ENCODE data around the gene ADGRA3. TPM values are rescaled to one million over a fixed set of nuclear protein-coding genes. Genes with fewer than 3 reads are reported as not detected.
A peak's percentile ranks its signal among the peaks of the same experiment; 100 is the strongest.

Gene ADGRA3
- total RNA-seq, 1 experiment from 2014 or later: 40.5 TPM

DNA sequence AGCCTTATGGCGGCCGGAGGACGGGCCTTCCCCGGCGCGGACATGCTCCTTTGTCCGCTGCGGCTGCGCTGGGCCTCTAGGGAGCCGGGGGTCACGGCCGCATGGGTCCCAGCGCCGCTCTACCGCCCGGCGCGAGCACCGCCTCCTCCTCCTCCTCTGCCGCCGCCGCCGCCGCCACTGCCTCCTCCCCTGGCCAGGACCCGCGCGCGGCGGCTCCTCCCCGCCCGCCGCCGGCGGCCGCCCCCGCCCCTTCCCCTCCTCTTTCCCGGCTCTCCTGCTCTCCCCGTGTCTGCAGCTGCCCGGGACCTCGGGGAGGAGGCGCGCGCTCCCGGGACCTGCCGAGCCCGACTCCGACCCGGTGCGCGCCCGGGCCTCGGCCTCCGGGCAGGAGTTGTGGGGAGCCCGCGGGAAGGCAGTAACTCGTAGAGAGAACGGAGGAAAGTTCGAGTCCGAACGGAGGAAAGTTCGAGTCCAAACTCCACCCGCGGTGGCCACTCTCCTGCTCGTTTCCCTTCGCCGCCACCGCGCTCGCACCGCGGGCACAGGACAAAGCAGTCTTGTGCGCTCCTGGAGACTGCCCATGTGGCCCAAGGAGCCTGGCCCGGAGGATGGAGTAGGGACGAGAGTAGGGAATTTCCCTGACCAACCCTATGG, at the start of gene ADGRA3 (continued):
- TF ChIP-seq CDX4 (CRISPR knock-in tag; IDR thresholded peaks at IDR 0.05; ENCODE audit: borderline replicate concordance): no peak
- TF ChIP-seq, protein P1, sequence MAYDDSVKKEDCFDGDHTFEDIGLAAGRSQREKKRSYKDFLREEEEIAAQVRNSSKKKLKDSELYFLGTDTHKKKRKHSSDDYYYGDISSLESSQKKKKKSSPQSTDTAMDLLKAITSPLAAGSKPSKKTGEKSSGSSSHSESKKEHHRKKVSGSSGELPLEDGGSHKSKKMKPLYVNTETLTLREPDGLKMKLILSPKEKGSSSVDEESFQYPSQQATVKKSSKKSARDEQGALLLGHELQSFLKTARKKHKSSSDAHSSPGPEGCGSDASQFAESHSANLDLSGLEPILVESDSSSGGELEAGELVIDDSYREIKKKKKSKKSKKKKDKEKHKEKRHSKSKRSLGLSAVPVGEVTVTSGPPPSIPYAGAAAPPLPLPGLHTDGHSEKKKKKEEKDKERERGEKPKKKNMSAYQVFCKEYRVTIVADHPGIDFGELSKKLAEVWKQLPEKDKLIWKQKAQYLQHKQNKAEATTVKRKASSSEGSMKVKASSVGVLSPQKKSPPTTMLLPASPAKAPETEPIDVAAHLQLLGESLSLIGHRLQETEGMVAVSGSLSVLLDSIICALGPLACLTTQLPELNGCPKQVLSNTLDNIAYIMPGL (CRISPR knock-in tag; IDR thresholded peaks at IDR 0.05): peak; percentile 69; the same call in 1 of the 2 replicates
- TF ChIP-seq E2F5 (CRISPR knock-in tag; IDR thresholded peaks at IDR 0.05): 0 out of 2 replicates have a peak, but pooled peaks have one; percentile 54
- TF ChIP-seq MAX (CRISPR knock-in tag; IDR thresholded peaks at IDR 0.05): peak; percentile 75
- TF ChIP-seq ZNF121 (CRISPR knock-in tag; IDR thresholded peaks at IDR 0.05): peak; percentile 96
- TF ChIP-seq ARID4B (CRISPR knock-in tag; IDR thresholded peaks at IDR 0.05; ENCODE audit: borderline replicate concordance): peak; percentile 80; the same call in 1 of the 2 replicates

GRCh38 chr4:22556495-22556894, 40.6 kb upstream of the ADGRA3 start:
- Mint-ChIP-seq H3K4me1 (no peaks in the 10 kb centered on the region), H3K36me3 (no peaks in the 10 kb centered on the region), H3K4me3 (no peak overlapping the region), H3K27me3 (ENCODE audit: low read depth) (no peaks in the 10 kb centered on the region), H3K27ac (no peak overlapping the region), H3K9me3 (peaks cover 19% of the 10 kb centered on the region)
- ChIA-PET POLR2A (no interaction called here), CTCF (no interaction called here)
- TF ChIP-seq ATF1 (CRISPR knock-in tag; IDR thresholded peaks at IDR 0.05): no peak
- DNase-seq (ENCODE audit: low spot score) (no peak), ATAC-seq (no peak)

- ChIA-PET POLR2A (no interaction called here), CTCF (no interaction called here)
- no peaks in the 10 kb centered on the region for H3K4me1 Mint-ChIP-seq
- no peaks in the 10 kb centered on the region for H3K36me3 Mint-ChIP-seq
- TF ChIP-seq, protein P2, sequence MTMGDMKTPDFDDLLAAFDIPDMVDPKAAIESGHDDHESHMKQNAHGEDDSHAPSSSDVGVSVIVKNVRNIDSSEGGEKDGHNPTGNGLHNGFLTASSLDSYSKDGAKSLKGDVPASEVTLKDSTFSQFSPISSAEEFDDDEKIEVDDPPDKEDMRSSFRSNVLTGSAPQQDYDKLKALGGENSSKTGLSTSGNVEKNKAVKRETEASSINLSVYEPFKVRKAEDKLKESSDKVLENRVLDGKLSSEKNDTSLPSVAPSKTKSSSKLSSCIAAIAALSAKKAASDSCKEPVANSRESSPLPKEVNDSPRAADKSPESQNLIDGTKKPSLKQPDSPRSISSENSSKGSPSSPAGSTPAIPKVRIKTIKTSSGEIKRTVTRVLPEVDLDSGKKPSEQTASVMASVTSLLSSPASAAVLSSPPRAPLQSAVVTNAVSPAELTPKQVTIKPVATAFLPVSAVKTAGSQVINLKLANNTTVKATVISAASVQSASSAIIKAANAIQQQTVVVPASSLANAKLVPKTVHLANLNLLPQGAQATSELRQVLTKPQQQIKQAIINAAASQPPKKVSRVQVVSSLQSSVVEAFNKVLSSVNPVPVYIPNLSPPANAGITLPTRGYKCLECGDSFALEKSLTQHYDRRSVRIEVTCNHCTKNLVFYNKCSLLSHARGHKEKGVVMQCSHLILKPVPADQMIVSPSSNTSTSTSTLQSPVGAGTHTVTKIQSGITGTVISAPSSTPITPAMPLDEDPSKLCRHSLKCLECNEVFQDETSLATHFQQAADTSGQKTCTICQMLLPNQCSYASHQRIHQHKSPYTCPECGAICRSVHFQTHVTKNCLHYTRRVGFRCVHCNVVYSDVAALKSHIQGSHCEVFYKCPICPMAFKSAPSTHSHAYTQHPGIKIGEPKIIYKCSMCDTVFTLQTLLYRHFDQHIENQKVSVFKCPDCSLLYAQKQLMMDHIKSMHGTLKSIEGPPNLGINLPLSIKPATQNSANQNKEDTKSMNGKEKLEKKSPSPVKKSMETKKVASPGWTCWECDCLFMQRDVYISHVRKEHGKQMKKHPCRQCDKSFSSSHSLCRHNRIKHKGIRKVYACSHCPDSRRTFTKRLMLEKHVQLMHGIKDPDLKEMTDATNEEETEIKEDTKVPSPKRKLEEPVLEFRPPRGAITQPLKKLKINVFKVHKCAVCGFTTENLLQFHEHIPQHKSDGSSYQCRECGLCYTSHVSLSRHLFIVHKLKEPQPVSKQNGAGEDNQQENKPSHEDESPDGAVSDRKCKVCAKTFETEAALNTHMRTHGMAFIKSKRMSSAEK (CRISPR knock-in tag; IDR thresholded peaks at IDR 0.05; ENCODE audit: borderline replicate concordance): no peak
- TF ChIP-seq ZNF423 (CRISPR knock-in tag; IDR thresholded peaks at IDR 0.05) (no peak), ZNF263 (CRISPR knock-in tag; IDR thresholded peaks at IDR 0.05; ENCODE audit: low read depth) (no peak), AR (CRISPR knock-in tag; IDR thresholded peaks at IDR 0.05) (no peak), GRHL2 (CRISPR knock-in tag; IDR thresholded peaks at IDR 0.05; ENCODE audit: insufficient replicate concordance, severe bottlenecking) (no peak)
- H3K9me3 Mint-ChIP-seq: peaks cover 19% of the 10 kb centered on the region
- no peaks in the 10 kb centered on the region for H3K27me3 Mint-ChIP-seq (ENCODE audit: low read depth)
- no peak overlapping the region for H3K27ac Mint-ChIP-seq
- no peak for DNase-seq (ENCODE audit: low spot score)
- no peak overlapping the region for H3K4me3 Mint-ChIP-seq
- no peak for ATAC-seq
Observed at GRCh38 chr4:22554670-22555069, 38.8 kb upstream of the ADGRA3 start.
